Measurements from ENCODE around the gene DERA.
"Not testable (repeated sequence)": the region's sequence is repeated elsewhere in the genome, so short reads cannot be mapped to it uniquely, and the experiment has no call there.

DERA gene

GRCh38 chr12:15967053-15967452, 55.9 kb downstream of the DERA start:
- not testable (repeated sequence) for H3K4me3 Mint-ChIP-seq; ATAC-seq; H3K9me3 Mint-ChIP-seq; DNase-seq (ENCODE audit: low spot score in 2 of 2); H3K27ac Mint-ChIP-seq; H3K4me1 Mint-ChIP-seq
- H3K36me3 Mint-ChIP-seq, result peaks cover 31% of the 10 kb centered on the region

DNA sequence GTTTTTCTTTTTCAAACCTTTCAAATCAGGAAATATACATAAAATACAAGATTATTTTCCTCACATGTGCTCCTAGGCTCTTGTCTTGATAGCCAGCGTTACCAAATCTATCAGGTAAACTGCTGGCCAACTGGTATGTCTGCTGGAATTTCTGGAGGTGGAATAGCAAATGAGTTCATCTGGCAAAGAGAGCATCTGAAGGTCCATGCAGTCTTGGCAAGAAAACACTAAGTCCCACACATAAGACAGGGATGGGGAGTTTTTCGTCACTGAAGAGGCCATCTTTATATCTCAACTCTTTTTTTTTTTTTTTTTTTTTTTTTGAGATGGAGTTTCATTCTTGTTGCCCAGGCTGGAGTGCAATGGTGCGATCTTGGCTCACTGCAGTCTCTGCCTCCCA, 60.1 kb downstream of the DERA start:
- DNase-seq (ENCODE audit: low spot score in 2 of 2), result no peak
- Mint-ChIP-seq H3K27ac (no peak overlapping the region), H3K36me3 (peaks cover 16% of the 10 kb centered on the region), H3K9me3 (no peaks in the 10 kb centered on the region), H3K4me1 (no peaks in the 10 kb centered on the region), H3K4me3 (no peak overlapping the region)
- no peak for ATAC-seq

GRCh38 chr12:15972894-15973293, 61.8 kb downstream of the DERA start:
- Mint-ChIP-seq H3K4me3 (no peak overlapping the region), H3K27ac (no peak overlapping the region), H3K4me1 (no peaks in the 10 kb centered on the region), H3K9me3 (no peaks in the 10 kb centered on the region), H3K36me3 (peaks cover 19% of the 10 kb centered on the region)
- DNase-seq (ENCODE audit: low spot score in 2 of 2) (no peak), ATAC-seq (no peak)

- DNase-seq (ENCODE audit: low spot score in 2 of 2), result no peak
- H3K4me3 Mint-ChIP-seq, result no peak overlapping the region
- ATAC-seq, result no peak
- no peaks in the 10 kb centered on the region for H3K9me3 Mint-ChIP-seq
- H3K36me3 Mint-ChIP-seq, result peaks cover 7% of the 10 kb centered on the region
- H3K4me1 Mint-ChIP-seq, result no peaks in the 10 kb centered on the region
- no peak overlapping the region for H3K27ac Mint-ChIP-seq
These were observed 67.1 kb downstream of the DERA start for GRCh38 chr12:15977999-15978951.

DNA sequence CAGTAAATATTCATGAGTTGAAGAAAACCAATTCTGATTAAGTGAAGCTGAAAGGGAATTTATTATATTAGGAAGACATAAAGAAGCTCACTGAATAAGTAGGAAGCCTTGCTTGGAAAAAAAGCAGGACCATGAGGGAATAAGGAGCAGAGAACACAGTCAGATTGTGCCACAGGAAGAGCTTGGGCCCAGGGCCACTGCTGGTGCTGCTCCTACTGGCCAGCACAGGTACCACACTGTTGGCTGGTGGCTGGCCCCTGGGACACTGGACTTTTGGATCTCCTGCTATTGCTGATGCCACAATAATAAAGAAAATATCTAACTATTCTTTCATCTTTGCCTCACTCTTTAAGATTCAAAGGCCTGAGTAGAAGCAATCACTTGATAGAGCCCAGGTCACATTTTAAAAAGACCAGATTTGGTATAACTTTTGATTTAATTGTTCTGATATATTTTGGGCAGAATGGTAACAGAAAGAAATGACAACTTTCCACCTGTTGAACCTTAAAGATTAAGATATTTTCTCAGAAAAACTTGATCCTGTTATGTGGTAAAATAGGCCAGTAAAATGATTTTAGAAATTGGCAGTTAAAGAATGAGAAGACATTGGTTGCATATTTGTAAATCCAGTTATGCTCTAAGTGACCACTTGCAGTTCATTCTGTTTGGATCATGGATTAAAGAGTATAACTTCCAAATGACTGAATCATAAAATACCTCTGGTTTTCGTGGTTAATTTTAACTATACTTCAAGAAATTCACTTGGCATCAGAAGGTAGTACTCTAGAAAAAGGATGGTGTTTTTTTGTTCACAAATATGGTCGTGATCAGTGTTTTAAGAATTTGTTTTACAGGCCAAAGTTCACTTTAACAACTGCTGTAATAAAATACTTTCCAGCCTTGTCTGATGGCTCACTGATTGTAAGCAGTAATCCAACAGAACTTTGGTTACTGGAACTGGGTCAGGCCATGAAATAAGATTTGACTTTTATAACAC, 68.3 kb downstream of the DERA start:
- no peak for ATAC-seq

DNA sequence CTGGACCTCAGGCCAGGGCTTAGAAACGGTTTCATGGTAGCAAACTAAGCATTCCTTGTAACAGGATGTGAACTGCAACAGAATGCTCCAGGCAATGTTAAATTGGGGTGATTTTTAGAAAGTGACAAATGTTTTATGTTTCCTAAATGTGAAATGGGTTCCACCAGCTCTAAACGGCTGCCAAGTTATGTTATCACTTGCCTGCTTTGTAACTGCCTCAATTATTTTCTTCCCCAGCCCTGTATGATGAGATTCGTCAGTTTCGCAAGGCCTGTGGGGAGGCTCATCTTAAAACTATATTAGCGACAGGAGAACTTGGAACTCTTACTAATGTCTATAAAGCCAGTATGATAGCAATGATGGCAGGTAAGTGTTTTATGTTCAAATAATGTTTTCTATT, 70.9 kb downstream of the DERA start:
- Mint-ChIP-seq H3K4me3 (no peak overlapping the region), H3K36me3 (peaks cover 11% of the 10 kb centered on the region), H3K27ac (no peak overlapping the region), H3K4me1 (no peaks in the 10 kb centered on the region), H3K9me3 (no peaks in the 10 kb centered on the region)
- DNase-seq (ENCODE audit: low spot score in 2 of 2) (no peak), ATAC-seq (no peak)

More for the DNA sequence above, 68.3 kb downstream of the DERA start:
- no peaks in the 10 kb centered on the region for H3K4me1 Mint-ChIP-seq
- DNase-seq (ENCODE audit: low spot score in 2 of 2), result no peak
- peaks cover 7% of the 10 kb centered on the region for H3K36me3 Mint-ChIP-seq
- H3K9me3 Mint-ChIP-seq, result no peaks in the 10 kb centered on the region
- no peak overlapping the region for H3K27ac Mint-ChIP-seq
- no peak overlapping the region for H3K4me3 Mint-ChIP-seq

- ATAC-seq, result no peak
These were observed 71.3 kb downstream of the DERA start for GRCh38 chr12:15982471-15982870.

DNA sequence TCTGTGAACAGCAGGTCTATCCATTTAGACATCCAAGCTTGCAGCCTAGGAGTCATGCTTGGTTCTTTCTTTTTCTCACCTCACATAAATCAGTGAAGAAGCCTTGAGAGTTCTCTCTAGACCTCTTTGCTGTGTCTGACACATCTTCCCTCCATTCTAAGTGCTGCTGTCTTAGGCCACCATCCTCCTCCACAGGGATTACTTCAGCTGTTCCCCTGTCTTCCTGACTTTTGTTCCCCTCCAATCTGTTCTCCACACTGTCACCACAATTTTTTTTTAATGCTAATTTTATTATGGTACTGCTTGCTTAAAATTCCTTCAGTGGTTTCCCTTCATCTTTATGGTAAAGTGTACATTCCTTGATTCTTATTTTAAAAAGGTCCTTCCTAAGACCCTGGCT, 71.8 kb downstream of the DERA start:
- Mint-ChIP-seq H3K36me3 (peaks cover 13% of the 10 kb centered on the region), H3K4me1 (no peaks in the 10 kb centered on the region), H3K4me3 (no peak overlapping the region), H3K9me3 (no peaks in the 10 kb centered on the region), H3K27ac (peak overlapping the region; percentile 15)
- ATAC-seq (no peak), DNase-seq (ENCODE audit: low spot score in 2 of 2) (no peak)

More at GRCh38 chr12:15982471-15982870, 71.3 kb downstream of the DERA start:
- peaks cover 10% of the 10 kb centered on the region for H3K36me3 Mint-ChIP-seq
- no peak for DNase-seq (ENCODE audit: low spot score in 2 of 2)
- H3K9me3 Mint-ChIP-seq, result no peaks in the 10 kb centered on the region
- H3K4me3 Mint-ChIP-seq, result no peak overlapping the region
- no peak overlapping the region for H3K27ac Mint-ChIP-seq
- H3K4me1 Mint-ChIP-seq, result no peaks in the 10 kb centered on the region

- DNase-seq (ENCODE audit: low spot score in 2 of 2) (no peak), ATAC-seq (no peak)
- Mint-ChIP-seq H3K27ac (no peak overlapping the region), H3K36me3 (peaks cover 18% of the 10 kb centered on the region), H3K9me3 (no peaks in the 10 kb centered on the region), H3K4me1 (no peaks in the 10 kb centered on the region), H3K4me3 (no peak overlapping the region)
These were observed 73.1 kb downstream of the DERA start for GRCh38 chr12:15984097-15984800.

DNA sequence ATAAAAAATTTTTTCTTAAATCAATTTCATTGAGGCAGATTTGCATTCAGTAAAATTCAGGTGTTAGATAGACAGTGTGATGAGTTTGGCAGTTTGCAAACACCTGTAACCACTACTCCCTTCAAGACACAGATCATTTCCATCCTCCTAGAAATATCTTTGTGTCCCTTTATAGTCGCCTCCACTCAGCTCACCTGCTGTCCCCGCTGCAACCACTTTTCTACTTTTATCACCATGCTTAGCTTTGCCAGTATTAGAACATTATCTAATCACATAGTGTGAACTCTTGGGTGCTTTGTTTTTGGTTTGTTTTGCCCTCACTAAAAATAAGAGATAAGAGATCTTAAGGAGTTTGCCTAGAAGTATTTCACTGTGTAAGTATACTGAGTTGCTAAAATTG, 73.8 kb downstream of the DERA start:
- no peaks in the 10 kb centered on the region for H3K9me3 Mint-ChIP-seq
- no peak overlapping the region for H3K4me3 Mint-ChIP-seq
- no peaks in the 10 kb centered on the region for H3K4me1 Mint-ChIP-seq
- no peak for DNase-seq (ENCODE audit: low spot score in 2 of 2)
- peaks cover 21% of the 10 kb centered on the region for H3K36me3 Mint-ChIP-seq
- H3K27ac Mint-ChIP-seq, result no peak overlapping the region
- no peak for ATAC-seq

DNA sequence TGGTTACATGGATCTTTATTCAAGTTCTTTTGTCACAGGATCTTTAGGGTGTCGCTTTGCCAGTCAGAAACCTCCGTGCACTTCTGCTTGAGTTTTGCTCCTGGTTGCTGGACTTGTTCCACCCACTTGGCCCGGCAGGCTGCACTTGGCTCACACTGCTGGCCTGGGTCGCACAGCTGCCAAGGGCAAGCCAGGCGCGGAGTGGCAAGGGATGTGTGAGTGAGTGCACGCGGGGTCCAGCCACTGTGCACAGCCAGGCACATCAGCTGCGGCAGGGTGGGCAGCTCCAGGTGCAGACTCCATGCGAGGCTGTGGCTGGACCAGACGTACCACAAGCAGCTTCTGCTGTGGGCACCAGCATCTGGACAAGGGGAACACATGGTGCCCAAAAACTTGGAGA, 76.6 kb downstream of the DERA start:
- H3K9me3 Mint-ChIP-seq, result no peaks in the 10 kb centered on the region
- peaks cover 26% of the 10 kb centered on the region for H3K36me3 Mint-ChIP-seq
- ATAC-seq (no peak), DNase-seq (ENCODE audit: low spot score in 2 of 2) (no peak)
- H3K4me3 Mint-ChIP-seq, result no peak overlapping the region
- no peaks in the 10 kb centered on the region for H3K4me1 Mint-ChIP-seq
- no peak overlapping the region for H3K27ac Mint-ChIP-seq

DNA sequence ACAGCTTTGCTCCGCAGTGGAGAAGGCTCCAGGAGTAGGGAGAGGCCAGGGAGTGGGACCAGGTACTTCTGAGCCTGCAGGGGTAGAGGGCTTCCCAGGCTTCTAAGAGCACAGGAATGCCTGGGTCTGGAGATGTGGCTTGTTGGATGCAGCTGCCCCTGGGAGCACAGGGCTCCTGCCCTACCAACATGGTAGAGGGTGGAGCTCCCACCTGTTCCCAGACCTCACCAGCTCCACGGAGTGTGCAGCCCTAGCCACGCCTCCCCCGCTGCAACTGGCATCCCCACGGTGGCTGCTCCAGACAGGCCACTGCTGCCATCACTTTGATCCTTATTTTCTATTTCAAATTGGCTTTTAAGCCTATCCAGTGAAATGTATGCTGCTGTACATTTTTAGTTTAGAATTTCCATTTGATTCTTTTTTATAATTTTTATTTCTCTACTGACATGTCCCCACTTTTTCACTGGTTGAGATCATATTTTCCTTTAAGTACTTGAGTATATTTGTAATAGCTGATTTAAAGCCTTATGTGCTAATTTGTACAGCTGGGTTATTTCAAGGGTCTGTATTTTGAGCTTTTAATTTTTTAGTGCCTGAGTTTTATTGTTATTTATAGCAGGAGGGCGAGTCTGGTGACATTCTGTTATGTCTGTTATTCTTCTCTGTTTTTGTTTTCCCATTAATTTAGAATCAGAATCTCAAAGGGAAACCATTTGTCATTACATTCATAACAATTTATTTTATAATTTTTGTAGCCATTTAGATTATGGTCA, 78.0 kb downstream of the DERA start:
- DNase-seq (ENCODE audit: low spot score in 2 of 2), result no peak
- ATAC-seq, result no peak
- H3K36me3 Mint-ChIP-seq, result peaks cover 26% of the 10 kb centered on the region
- H3K27ac Mint-ChIP-seq, result no peak overlapping the region
- H3K4me1 Mint-ChIP-seq, result no peaks in the 10 kb centered on the region
- H3K4me3 Mint-ChIP-seq, result no peak overlapping the region
- no peaks in the 10 kb centered on the region for H3K9me3 Mint-ChIP-seq

DNA sequence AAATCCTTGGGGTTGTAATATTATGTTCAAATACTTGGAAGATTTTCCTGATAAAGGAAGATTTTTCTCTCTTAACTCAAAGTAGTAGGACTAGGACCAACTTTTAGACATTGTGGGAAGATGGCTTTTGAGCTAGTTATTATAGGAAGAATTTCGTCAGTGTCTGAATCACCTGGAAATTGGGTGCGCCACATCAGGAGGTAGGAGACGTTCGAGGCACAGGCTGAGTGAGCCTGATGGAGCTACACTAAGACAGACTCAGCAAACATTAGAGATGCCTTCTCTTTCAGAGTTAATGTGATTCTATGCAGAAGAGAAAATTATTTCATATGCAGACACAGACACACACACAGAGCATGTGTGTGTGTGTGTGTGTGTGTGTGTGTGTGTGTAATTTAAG, 84.7 kb downstream of the DERA start:
- ATAC-seq, result no peak
- no peak for DNase-seq (ENCODE audit: low spot score in 2 of 2)
- H3K36me3 Mint-ChIP-seq, result peaks cover 4% of the 10 kb centered on the region
- H3K27ac Mint-ChIP-seq, result no peak overlapping the region
- no peaks in the 10 kb centered on the region for H3K4me1 Mint-ChIP-seq
- no peak overlapping the region for H3K4me3 Mint-ChIP-seq
- no peaks in the 10 kb centered on the region for H3K9me3 Mint-ChIP-seq

GRCh38 chr12:15996254-15996653, 85.1 kb downstream of the DERA start:
- ATAC-seq (no peak), DNase-seq (ENCODE audit: low spot score in 2 of 2) (no peak)
- Mint-ChIP-seq H3K36me3 (peaks cover under 1% of the 10 kb centered on the region), H3K4me1 (no peaks in the 10 kb centered on the region), H3K9me3 (no peaks in the 10 kb centered on the region), H3K27ac (no peak overlapping the region), H3K4me3 (no peak overlapping the region)
